Measurements from ENCODE around the gene SAV1.
"Not testable (repeated sequence)": the region's sequence is repeated elsewhere in the genome, so short reads cannot be mapped to it uniquely, and the experiment has no call there.

Gene SAV1

GRCh38 chr14:50667996-50668825 lies at the start of gene SAV1:
TSS of gene SAV1 (minus strand) at chr14:50668306. CDS start at chr14:50667967, 339 bp downstream.
- DNase-seq: peak; percentile 75

- no peak for DNase-seq
Observed at GRCh38 chr14:50717811-50718210, 49.7 kb upstream of the SAV1 start.

- no peak for DNase-seq
Observed at GRCh38 chr14:50714450-50715073, 46.5 kb upstream of the SAV1 start.

- no peak for DNase-seq
Observed at GRCh38 chr14:50711043-50711442, 42.9 kb upstream of the SAV1 start.

- no peak for DNase-seq
Observed at GRCh38 chr14:50705026-50705593, 37.0 kb upstream of the SAV1 start.

GRCh38 chr14:50704454-50705010 lies 36.4 kb upstream of the SAV1 start:
- no peak for DNase-seq

GRCh38 chr14:50697659-50698290 lies 29.7 kb upstream of the SAV1 start:
- DNase-seq: no peak

GRCh38 chr14:50694260-50694659 lies 26.2 kb upstream of the SAV1 start:
- not testable (repeated sequence) for DNase-seq

GRCh38 chr14:50688875-50689274 lies 20.8 kb upstream of the SAV1 start:
- no peak for DNase-seq

GRCh38 chr14:50679674-50680073 lies 11.6 kb upstream of the SAV1 start:
- DNase-seq: no peak

GRCh38 chr14:50678163-50678562 lies 10.1 kb upstream of the SAV1 start:
- DNase-seq: no peak

GRCh38 chr14:50677527-50678063 lies 9.5 kb upstream of the SAV1 start:
- no peak for DNase-seq

GRCh38 chr14:50676814-50677516 lies 8.9 kb upstream of the SAV1 start:
- DNase-seq: no peak

- DNase-seq: no peak
Observed at GRCh38 chr14:50675597-50675996, 7.5 kb upstream of the SAV1 start.

GRCh38 chr14:50670866-50671256 lies 2.8 kb upstream of the SAV1 start:
- no peak for DNase-seq

- no peak for DNase-seq
Observed at GRCh38 chr14:50670196-50670865, 2.2 kb upstream of the SAV1 start.

- DNase-seq: no peak
Observed at GRCh38 chr14:50669441-50669986, 1.4 kb upstream of the SAV1 start.

- DNase-seq: no peak
Observed at GRCh38 chr14:50668826-50669143, 679 bp upstream of the SAV1 start.

GRCh38 chr14:50667684-50667995 lies 466 bp downstream of the SAV1 start:
- DNase-seq: peak; percentile 26

- peak; percentile 19 for DNase-seq
Observed at GRCh38 chr14:50666772-50667683, 1.1 kb downstream of the SAV1 start.

GRCh38 chr14:50665300-50665699 lies 2.8 kb downstream of the SAV1 start:
- DNase-seq: not testable (repeated sequence)

Data from NCI-H2107 (cell line).